Osteocyte (in vitro differentiated cells): ENCODE results near the gene TNRC6B. TPM values are rescaled to one million over a fixed set of nuclear protein-coding genes. Genes with fewer than 3 reads are reported as not detected.

ENCODE experiments used
- DNase-seq: peaks from one replicate; pipeline ENCODE4 v3.0.0; 2021; ENCODE audit warnings: mixed read lengths; ENCODE audit not compliant: unreplicated experiment; ENCODE audit errors: extremely low spot score
- H3K27ac Mint-ChIP-seq: one replicate; pipeline ENCODE4 v1.8.0; 2021; ENCODE audit warnings: mild to moderate bottlenecking, mixed read lengths; ENCODE audit not compliant: unreplicated experiment
- H3K27me3 Mint-ChIP-seq: one replicate; pipeline ENCODE4 v1.8.0; 2021; ENCODE audit warnings: mixed read lengths; ENCODE audit not compliant: unreplicated experiment
- H3K36me3 Mint-ChIP-seq: one replicate; pipeline ENCODE4 v1.8.0; 2021; ENCODE audit warnings: mixed read lengths; ENCODE audit not compliant: unreplicated experiment
- H3K4me1 Mint-ChIP-seq: one replicate; pipeline ENCODE4 v1.8.0; 2021; ENCODE audit warnings: mixed read lengths; ENCODE audit not compliant: unreplicated experiment
- H3K4me3 Mint-ChIP-seq: one replicate; pipeline ENCODE4 v1.8.0; 2021; ENCODE audit warnings: mild to moderate bottlenecking, moderate library complexity, mixed read lengths; ENCODE audit not compliant: unreplicated experiment
- H3K9me3 Mint-ChIP-seq: one replicate; pipeline ENCODE4 v1.8.0; 2021; ENCODE audit warnings: mixed read lengths; ENCODE audit not compliant: unreplicated experiment
- CTCF ChIP-seq: fragments of 200-600 bp; sonication (generic); IDR thresholded peaks from 2 replicates; pipeline ENCODE4 v1.5.0; 2021; ENCODE audit warnings: antibody characterized with exemption, mild to moderate bottlenecking, moderate library complexity
- total RNA-seq: library from RNA; stranded (reverse); gene quantifications from 2 replicates; pipeline ENCODE4 v1.2.1, GENCODE V29; 2021

The TNRC6B gene
- total RNA-seq, 1 donor from 2014 or later, result 47.4 TPM

GRCh38 chr22:40312050-40312449, 134.3 kb downstream of the TNRC6B start:
- Mint-ChIP-seq H3K4me3 (no peak overlapping the region), H3K27ac (no peak overlapping the region), H3K36me3 (peaks cover 68% of the 10 kb centered on the region), H3K4me1 (peaks cover 27% of the 10 kb centered on the region), H3K9me3 (no peaks in the 10 kb centered on the region), H3K27me3 (no peaks in the 10 kb centered on the region)
- DNase-seq, result no peak
- no peak for TF ChIP-seq CTCF

GRCh38 chr22:40313007-40313406, 135.3 kb downstream of the TNRC6B start:
- no peaks in the 10 kb centered on the region for H3K27me3 Mint-ChIP-seq
- H3K4me1 Mint-ChIP-seq, result peaks cover 27% of the 10 kb centered on the region
- no peak for DNase-seq
- H3K27ac Mint-ChIP-seq, result no peak overlapping the region
- H3K9me3 Mint-ChIP-seq, result no peaks in the 10 kb centered on the region
- H3K4me3 Mint-ChIP-seq, result no peak overlapping the region
- no peak for TF ChIP-seq CTCF
- peaks cover 69% of the 10 kb centered on the region for H3K36me3 Mint-ChIP-seq

GRCh38 chr22:40314041-40314440, 136.3 kb downstream of the TNRC6B start:
- DNase-seq, result no peak
- Mint-ChIP-seq H3K36me3 (peaks cover 67% of the 10 kb centered on the region), H3K4me1 (peaks cover 25% of the 10 kb centered on the region), H3K27me3 (no peaks in the 10 kb centered on the region), H3K4me3 (no peak overlapping the region), H3K27ac (no peak overlapping the region), H3K9me3 (no peaks in the 10 kb centered on the region)
- no peak for TF ChIP-seq CTCF

GRCh38 chr22:40320687-40321086, 143.0 kb downstream of the TNRC6B start:
- H3K4me3 Mint-ChIP-seq, result no peak overlapping the region
- no peaks in the 10 kb centered on the region for H3K9me3 Mint-ChIP-seq
- DNase-seq, result no peak
- no peaks in the 10 kb centered on the region for H3K27me3 Mint-ChIP-seq
- no peak for TF ChIP-seq CTCF
- H3K4me1 Mint-ChIP-seq, result no peaks in the 10 kb centered on the region
- peaks cover 64% of the 10 kb centered on the region for H3K36me3 Mint-ChIP-seq
- no peak overlapping the region for H3K27ac Mint-ChIP-seq

GRCh38 chr22:40322021-40322420, 144.3 kb downstream of the TNRC6B start:
- H3K9me3 Mint-ChIP-seq, result no peaks in the 10 kb centered on the region
- H3K27ac Mint-ChIP-seq, result no peak overlapping the region
- H3K4me3 Mint-ChIP-seq, result no peak overlapping the region
- no peak for DNase-seq
- peaks cover 54% of the 10 kb centered on the region for H3K36me3 Mint-ChIP-seq
- no peaks in the 10 kb centered on the region for H3K27me3 Mint-ChIP-seq
- peaks cover 2% of the 10 kb centered on the region for H3K4me1 Mint-ChIP-seq
- TF ChIP-seq CTCF, result no peak
